Prostate gland (tissue), 2 donors: ENCODE measurements around the gene SLC35F3.

Experiments used
- POLR2A ChIP-seq: fragments of 450-650 bp; IDR thresholded peaks from one replicate; pipeline ENCODE4 v1.6.1; 2016; ENCODE audit warnings: antibody characterized with exemption, mild to moderate bottlenecking
- TF ChIP-seq, protein P1 (sequence below), 4 experiments: fragments of 200-600 bp in 2 of 4; fragments of 450-650 bp in 2 of 4; sonication (generic) in 2 of 4; IDR thresholded peaks; 1 replicate in 3 of 4; 2 replicates in 1 of 4; pipeline ENCODE4 v1.5.1; 2016 to 2019; ENCODE audit warnings: antibody characterized with exemption in 4 of 4, mild to moderate bottlenecking in 2 of 4, moderate library complexity in 2 of 4

- TF ChIP-seq, protein P1, sequence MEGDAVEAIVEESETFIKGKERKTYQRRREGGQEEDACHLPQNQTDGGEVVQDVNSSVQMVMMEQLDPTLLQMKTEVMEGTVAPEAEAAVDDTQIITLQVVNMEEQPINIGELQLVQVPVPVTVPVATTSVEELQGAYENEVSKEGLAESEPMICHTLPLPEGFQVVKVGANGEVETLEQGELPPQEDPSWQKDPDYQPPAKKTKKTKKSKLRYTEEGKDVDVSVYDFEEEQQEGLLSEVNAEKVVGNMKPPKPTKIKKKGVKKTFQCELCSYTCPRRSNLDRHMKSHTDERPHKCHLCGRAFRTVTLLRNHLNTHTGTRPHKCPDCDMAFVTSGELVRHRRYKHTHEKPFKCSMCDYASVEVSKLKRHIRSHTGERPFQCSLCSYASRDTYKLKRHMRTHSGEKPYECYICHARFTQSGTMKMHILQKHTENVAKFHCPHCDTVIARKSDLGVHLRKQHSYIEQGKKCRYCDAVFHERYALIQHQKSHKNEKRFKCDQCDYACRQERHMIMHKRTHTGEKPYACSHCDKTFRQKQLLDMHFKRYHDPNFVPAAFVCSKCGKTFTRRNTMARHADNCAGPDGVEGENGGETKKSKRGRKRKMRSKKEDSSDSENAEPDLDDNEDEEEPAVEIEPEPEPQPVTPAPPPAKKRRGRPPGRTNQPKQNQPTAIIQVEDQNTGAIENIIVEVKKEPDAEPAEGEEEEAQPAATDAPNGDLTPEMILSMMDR (IDR thresholded peaks at IDR 0.05) = no peak
- TF ChIP-seq POLR2A = no peak
Measured at GRCh38 chr1:233864578-233864977, 39.9 kb upstream of the SLC35F3 start.
